Esophagus mucosa (tissue), 1 donor: ENCODE measurements around the gene ATP2B1. TPM values are rescaled to one million over a fixed set of nuclear protein-coding genes. Genes with fewer than 3 reads are reported as not detected.
"Not testable (repeated sequence)": the region's sequence is repeated elsewhere in the genome, so short reads cannot be mapped to it uniquely, and the experiment has no call there.

Experiments used
- ATAC-seq: fragments of 200-7000 bp; cut with Tn5 transposase; one replicate; pipeline ENCODE4 v1.9.1; 2020
- total RNA-seq: library from RNA; stranded (reverse); gene quantifications from one replicate; pipeline ENCODE4 v1.2.4, GENCODE V29; 2023
- donor health status: DM: yes; HTN: yes; CAD: no.

Gene ATP2B1
- total RNA-seq, result 13.9 TPM

DNA sequence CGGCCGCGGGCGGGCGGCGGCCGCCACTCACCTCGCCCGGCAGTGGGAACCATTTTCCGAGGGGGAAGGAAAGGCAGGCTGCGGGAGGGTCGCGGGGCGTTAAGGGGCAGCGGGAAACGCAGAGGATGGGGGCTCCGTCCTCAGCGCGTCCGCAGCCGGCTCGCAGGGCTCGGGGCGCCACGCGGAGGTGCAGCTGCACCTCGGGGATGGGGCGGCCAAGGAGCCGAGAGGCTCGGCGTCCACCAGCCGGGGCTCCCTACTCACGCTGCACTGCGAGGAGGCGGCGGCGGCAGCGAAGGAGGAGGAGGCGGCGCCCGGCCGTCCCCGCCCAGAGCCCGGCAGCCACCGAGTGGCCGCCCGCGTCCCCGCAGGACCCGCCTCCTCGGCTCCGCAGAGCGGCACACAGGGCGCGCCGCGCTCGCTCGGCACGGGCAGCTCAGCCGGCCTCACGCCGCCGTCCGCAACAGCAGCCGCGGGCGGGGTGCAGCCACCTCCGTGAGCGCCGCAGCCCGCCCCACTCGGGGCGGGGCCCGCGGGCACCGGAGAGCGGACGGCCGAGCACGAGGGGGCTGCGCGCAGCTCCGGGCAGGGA, at the start of gene ATP2B1:
Gene ATP2B1 (minus strand): TSS at position 274 of the 592 bp plus-strand sequence. CDS start 52,952 bp downstream, outside the sequence.
- ATAC-seq, result peak; percentile 85

DNA sequence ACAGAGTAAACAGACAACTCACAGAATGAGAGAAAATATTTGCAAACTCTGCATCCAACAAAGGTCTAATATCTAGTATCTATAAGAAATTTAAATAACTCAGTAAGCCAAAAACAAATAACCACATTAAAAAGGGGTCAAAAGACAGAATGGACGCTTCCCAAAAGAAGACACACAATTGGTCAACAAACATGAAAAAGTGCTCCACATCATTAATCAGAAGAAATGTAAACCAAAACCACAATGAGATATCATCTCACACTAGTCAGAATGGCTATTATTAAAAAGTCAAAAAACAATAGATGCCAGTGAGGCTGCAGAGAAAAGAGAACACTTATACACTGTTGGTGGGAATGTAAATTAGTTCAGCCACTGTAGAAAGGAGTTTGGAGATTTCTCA, 49.3 kb upstream of the ATP2B1 start:
- ATAC-seq, result not testable (repeated sequence)

DNA sequence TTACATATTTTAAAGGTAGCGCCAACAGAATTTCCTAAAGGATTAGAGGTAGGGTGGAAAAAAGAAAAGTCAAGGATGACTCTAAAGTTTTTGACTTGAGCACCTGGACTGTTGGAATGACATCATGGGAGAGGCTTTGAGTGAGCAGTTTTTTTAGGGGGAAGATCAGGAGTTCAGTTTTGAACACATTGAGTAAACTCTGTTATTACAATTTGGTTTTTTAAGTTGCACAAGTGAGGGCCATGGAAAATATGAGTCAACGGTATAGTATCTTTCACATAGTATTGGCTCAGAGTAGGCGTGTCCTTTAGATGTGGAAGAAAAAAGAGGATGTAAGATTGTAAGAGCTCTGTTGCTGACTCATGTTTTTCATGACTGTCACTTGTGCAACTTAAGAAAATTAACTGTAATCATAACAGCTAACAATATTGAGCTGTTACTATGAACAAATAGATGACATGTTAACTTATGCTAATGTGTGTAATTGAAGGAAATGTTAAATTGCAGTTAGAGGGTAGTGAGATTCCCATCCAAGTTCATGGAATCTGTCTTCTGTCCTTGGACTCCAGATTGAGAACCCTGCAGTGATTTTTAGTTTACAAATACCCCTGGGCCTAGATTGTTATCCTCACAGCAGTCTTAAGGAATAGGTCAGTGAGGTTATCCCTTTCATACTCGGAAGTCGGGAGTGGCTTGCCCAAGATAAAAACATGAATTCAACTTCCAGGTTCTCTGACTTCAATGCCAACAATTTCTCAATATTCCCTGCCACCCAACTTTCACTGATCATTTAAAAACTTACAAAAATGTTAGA, 48.2 kb upstream of the ATP2B1 start:
- ATAC-seq, result peak; percentile 99

DNA sequence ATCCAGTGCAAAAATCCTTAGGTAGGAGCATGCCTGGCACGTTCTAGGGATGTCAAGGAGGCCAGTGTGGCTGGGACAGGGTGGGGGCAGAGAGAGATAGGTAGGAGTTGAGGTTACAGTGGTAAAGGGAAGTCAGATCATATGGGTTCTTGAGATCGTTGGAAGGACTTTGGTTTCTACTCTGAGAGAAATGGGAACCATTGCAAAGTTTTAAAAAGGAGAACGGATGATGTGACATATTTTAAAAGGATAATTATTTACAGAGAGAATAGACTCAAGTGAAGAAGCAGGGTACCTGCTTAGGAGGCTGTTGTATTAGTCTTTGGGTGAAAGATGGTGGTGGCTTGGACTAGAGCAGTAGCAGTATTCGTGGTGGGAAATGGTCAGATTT, 47.6 kb upstream of the ATP2B1 start:
- ATAC-seq, result no peak

DNA sequence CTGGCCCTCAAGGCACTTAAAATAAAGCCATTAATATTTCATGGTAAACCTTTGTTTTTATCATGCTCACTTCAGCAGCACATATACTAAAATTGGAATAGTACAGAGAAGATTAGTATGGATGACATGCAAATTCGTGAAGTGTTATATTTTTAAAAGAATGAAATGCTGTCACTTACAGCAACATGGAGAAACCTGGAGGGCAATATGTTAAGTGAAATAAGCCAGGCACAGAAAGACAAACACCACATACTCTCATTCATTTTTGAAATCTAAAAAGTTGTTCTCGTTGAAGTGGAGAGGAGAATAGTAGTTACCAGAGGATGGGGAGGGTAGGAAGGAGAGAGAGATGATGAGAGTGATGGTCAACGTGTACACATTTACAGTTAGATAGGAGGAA, 45.4 kb upstream of the ATP2B1 start:
- ATAC-seq, result no peak

DNA sequence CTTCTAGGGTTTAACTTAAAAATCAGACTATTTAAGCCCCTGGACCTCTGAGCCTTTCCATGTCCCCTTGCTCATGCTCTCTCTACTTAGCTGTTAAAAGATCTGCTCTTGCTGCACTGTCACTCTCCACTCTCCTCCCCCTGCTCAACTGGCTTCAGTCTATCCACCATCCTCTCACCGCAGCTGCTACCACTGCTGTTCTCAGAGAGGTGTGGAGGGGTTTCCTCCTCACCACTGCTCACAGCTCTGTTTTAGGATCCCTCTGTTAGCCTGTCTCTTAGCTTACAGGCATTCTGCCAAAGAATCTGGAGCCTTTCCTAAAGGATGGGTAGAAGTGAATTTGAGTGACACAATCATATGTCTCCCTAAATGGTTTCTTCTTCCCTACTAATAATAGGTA, 43.7 kb upstream of the ATP2B1 start:
- ATAC-seq, result no peak

DNA sequence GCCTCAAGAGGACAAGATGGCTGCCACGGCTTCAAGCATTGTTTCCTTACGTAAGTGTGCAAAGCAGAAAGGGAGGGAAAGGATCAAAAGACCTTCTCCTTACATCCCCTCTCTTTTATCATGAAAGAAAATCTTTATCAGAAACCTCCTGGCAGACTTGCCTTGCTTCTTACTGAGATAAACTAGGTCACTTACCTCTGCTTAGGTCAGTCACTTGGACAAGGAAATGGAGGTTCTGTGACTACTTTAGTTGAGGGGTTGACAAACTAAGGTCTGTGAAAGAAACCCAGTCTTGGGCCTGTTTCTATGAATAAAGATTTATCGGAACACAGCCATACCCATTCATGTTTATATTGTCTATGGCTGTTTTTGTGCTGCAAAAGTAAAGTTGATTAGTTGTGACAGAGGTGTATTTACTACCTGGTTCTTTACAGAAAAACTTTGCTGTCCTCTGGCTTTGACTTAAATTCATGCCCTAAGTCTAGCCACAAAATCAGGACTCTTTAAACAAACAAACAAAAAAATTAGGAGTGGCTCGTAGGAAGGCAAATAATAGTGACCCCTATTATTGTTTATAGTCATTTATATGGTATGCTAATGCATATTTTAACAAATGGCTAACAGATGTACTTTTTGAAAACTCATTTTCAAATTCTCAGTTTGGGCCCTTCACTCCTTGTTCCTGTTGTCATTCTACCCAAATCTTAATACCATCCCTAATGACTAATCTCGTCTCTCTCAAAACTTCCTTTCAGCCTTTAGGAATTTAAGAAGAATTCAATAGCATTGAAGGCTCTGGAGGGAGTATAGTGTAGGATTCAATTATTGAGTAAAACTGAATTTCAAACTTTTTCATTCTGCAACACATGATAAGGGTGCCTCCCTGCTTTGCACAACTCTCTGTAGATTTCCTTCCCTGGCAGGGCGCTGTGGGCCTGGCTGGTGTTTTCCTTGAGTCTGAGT, 42.0 kb upstream of the ATP2B1 start:
- no peak for ATAC-seq

DNA sequence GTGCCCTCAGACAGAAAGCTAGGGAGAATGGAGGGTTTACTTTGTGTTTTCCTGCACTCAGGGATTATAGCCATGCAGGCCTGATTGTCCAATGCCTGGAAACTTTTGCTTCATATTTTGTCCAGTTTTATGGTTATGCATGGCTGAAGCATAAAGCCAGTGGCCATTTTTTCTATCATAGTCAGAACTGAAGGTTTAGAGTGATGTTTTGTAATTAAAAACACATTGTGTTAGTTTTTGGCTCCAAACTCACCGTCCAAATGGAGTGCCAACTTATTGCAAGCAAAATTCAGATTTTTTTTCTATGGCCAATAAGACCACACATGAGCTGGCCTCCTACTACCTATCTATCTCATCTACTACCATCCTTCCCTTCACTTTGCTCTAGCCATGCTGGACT, 40.2 kb upstream of the ATP2B1 start:
- no peak for ATAC-seq

DNA sequence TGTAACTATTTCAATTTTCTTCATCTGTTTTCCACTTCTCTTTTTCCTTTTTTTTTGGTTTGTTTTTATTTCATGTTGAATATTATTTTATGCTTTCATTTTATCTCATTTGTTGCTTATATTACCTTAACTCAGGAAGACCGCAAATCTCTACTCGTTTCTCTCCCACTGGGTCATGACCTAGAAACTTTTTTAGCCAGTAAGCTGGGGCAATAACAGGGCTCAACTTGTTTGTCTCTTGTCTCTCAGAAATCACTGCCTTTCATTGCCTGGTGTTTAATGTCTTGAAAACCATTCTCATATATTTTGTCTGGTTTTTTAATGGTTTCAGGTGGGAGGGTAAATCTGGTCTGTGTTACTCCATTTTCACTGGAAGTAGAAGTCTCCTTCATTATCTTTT, 36.6 kb upstream of the ATP2B1 start:
- ATAC-seq, result no peak

DNA sequence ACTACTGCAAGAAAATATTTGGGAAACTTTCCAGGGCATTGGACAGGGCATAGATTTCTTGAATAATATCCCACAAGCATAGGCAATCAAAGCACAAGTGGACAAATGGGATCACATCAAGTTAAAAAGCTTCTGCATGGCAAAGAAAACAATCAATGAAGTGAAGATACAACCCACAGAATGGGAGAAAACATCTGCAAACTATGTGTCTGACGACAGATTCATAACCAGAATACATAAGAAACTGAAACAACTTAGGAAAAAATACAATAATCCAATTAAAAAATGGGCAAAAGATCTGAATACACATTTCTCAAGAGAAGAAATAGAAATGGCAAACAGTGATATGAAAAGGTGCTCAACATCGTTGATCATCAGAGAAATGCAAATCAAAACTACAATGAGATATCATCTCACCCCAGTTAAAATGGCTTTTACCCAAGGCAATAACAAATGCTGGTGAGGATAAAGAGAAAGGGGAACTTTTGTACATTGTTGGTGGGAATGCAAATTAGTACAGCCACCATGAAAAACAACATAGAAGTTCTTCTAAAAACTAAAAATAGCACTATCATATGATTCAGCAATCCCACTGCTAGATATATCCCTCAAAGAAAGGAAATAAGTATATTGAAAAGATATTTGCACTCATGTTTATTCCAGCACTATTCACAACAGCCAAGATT, 33.8 kb upstream of the ATP2B1 start:
- ATAC-seq, result no peak

DNA sequence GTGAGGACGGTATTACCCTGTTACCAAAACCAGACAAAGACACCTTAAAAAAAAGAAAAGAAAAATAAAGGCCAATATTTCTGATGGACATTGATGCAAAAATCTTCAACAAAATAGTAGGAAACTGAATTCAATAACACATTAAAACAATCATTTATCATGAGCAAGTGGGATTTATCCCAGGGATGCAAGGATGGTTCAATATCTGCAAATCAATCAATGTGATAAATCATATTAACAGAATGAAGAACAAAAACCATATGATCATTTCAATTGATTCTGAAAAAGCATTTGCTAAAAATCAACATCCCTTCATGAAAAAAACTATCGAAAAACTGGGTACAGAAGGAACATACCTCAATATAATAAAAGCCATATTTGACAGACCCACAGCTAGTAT, 32.3 kb upstream of the ATP2B1 start:
- ATAC-seq, result no peak

DNA sequence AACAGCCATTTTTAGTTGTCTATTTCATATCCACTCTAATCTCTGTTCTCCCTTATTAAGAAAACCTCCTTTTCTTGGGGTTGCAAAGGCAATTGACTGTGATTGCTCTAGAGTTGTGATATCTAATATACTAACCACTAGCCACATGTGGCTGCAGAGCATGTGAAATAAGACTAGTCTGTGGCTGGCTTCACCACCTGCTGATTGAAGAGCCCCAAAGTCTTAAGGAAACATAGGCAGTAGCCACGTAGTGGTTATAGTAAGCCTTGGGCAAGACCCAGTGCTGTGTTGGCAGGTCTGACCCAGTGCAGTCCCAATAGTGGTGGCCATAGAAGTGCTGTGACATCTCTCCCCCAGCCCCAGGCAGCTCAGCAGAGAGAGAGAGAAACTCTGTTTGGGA, 28.4 kb upstream of the ATP2B1 start:
- ATAC-seq, result no peak

DNA sequence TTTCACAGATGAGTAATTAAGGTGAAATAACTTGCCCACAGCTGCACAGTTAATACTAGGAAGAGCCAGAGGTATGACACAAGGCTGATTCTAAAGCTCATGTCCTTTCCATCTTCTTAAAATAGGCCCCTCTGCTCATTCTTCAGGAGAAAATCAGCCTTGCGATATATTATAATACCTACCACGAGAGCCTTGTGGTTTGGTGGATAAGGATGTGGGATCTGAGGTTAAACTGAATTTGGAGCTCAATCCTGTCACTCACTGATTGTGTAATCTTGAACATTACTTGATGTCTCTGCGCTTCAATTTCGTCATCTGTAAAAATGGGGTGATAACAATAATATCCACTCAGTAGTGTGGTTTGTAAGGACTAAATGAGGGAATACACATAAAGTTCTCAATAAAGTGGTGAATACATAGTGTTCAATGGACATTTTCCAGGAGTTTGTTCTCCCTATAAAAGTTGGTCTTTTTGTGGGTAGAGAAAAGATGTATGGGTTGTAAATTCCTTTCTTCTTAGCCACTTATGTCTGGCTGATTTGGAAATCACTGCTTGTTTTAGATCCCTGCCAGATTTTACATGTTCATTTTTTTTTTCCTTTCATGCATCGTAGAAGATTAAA, 25.1 kb upstream of the ATP2B1 start:
- no peak for ATAC-seq

DNA sequence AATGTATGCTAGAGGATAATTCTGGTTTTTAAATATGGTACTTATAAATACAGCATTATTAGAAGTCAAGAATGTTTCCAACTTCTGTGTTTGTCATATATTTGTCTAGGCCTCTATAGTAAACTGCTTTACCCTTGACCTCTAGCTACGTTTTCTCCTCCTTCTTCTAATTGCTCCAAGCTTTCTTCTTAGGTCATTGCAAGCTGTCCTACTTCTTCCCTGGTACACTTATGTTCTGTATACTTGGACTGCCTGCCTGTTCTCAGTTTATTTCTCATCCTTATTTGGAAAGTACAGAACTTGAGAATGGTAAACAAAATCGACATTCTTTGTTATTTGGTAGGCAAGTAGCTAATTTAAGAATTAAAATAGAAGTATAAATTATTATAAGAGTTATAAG, 23.9 kb upstream of the ATP2B1 start:
- ATAC-seq, result no peak

DNA sequence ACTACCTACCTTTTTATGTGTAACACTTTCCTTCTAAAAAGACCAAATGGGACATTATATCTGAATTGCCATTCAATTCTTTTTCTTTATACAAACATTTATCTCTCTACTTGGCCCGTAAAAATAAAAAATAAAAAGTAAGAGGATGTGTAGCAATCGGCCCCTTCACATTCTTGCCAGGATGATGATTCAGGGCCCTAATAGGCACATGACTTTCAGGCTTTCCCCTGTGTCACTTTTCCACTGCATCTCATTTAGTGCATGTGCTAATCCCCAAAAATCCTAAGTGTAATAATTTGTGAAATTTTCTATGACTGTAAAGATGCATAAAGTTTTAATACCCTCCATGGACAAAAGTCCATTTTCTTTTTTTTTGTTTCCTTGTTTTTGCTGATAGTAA, 23.0 kb upstream of the ATP2B1 start:
- ATAC-seq, result no peak

DNA sequence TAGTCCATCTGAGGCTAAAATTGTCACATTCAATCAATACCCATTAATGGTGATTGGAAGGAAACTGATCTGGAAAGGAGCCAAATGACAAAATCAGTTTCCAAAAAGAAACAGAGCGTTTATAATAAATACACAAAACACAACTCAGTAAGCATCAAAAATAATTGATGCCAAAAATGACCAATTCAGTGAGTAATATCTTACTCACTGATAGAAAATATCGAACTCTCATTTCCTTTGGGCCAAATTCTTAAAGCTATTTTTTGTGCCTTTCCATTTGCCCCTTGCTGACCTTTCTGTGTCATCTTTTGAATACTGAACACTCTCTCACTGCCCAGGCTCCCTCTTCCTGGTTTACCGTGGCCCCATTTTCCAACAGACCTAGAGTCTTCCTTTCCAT, 22.5 kb upstream of the ATP2B1 start:
- no peak for ATAC-seq

DNA sequence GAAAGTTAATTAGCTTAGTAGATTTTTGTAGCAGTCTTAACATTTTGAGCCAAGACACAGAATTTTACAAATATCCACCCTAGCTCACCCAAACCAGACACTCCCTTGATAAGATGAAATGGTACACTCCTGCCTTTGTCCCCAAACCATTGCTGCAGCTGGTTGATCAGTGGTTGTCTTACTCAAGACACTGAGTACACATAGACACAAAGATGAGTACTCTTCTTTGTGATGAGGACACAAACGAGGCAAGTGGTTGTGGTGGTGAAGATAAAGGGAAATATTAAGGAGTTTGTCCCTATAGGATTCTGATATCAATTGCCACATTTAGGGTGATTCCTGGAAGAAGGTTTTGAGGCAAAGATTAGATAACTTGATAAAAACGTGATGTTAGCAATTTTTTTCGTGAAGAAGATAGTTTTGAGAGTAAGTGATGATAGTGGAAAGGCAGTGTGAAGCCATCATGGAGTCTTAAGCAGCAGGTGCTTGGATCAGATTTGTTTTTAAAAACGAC, 21.4 kb upstream of the ATP2B1 start:
- ATAC-seq, result no peak

DNA sequence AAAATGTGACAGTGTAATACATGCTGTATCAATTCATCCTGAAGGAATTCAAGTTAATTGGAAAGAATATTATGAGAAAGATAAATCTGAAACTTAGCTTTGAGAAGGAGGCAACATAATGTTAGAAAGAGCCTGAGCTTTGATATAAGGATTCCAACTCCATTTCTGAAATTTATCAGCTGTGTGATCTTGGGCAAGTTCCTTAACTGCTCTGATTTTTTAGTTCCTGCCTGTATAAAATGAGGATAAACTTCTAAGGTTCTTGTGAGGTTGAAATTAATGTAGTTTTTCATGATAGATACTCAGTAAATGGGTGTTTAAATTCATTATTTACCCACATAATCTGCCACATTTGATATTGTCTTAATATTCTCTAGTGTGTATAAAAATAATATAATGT, 14.6 kb upstream of the ATP2B1 start:
- no peak for ATAC-seq

DNA sequence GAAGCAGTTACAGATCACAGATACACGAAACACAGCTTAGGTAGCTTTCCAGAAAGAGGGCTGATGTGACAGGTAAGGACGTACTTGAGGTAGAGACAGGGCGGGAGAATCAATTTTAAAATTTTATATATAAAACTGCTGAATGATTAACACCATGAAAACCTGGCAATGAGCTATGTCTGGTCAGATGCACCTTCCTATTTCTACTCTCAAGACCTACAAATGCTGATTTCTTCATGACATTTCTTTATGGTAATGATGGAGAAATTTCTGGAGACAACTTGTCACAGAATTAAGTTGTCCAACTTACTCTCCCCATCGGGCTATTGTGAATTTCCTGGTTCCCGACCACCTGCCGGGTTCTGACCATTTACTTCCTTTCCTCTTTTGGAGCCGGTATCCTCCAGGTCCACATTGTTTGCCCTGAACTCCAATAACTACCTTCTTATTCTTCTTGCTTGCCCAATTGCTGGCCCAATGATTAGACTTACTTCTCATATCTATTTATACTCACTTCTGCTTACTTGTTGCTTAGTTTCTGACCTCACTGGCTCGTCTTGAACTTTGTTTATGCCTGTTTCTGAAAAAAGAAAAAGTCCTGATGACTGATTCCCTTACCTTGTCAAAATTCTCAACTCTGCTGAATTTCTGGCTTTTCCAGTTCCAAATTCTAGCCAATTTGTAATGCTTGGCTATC, 12.8 kb upstream of the ATP2B1 start:
- ATAC-seq, result no peak

DNA sequence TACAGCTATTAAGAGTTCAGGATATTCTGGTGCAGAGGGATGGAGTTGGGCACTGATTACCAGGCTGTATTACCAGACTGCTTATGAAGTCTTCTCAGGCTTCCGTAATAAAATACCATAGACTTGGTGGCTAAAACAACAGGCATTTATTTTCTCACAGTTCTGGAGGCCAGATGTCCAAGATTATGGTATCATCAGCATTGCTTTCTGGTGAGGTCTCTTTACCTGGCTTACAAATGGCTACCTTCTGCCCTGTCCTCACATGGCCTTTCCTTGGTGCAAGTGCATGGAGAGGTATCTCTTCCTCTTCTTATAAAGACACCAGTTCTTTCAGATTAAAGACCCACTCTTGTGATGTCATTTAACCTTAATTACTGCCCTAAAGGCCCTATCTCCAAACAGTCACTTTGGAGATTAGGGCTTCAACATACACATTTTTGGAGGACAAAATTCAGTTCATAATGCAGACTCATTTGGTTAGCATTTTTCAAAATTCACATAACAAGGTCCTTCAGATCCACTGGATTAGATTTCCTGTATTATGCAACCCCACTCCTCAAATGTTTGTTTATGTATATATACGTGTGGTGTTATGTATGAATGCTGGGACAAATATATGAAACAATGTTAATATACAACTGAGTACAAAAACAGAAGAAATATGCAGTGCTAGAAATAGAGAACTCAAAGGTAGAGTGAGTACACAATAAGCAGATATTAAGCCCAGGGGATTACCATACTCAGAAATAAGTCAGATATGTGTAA, 9.3 kb upstream of the ATP2B1 start:
- ATAC-seq, result no peak

DNA sequence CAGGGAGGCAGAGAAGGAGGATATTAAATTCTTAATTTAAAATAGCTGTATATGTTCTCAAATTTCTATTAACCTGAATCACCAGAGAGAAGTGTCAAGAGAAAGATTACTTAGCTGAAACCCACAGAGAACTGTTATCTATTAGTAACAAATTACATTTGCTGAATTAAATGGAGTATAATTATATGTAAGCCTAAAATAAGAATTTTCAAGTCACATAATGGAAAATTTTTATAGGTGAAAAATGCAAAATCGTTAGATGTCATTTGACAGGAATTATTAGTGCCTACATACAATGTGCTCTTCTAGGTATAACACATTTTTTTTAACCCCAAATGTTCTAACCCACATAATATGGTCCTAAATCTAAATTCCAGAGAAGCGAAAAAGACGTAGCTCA, 4.1 kb upstream of the ATP2B1 start:
- no peak for ATAC-seq
